GM12872 (cell line): Measurements from ENCODE around the gene POU6F2.

ENCODE experiments used
- TF ChIP-seq, protein P1 (sequence below): IDR thresholded peaks from 3 replicates; pipeline ENCODE4 v1.5.1; 2011; ENCODE audit warnings: low read depth, mild to moderate bottlenecking, low read length, moderate library complexity; ENCODE audit not compliant: insufficient read depth

The POU6F2 gene

DNA sequence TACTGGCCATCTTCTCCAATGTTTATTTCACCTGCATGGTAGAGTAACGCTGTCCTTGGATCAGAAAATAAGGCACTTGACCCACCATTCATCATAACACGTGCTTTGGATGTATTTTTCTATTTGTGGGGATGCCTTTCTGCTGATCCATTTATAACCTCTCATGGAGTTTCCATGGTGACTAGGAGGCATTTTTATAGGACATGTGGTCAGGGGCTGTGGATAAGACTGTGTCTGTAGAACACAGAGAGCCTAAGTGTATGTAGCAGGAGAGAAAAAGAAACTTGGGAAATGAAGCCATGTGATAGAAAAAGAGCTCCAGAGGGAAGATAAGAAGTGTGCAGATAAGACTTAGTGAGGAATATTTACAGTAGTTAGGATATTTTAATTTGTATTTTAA lies 184.2 kb downstream of the POU6F2 start:
- TF ChIP-seq, protein P1, sequence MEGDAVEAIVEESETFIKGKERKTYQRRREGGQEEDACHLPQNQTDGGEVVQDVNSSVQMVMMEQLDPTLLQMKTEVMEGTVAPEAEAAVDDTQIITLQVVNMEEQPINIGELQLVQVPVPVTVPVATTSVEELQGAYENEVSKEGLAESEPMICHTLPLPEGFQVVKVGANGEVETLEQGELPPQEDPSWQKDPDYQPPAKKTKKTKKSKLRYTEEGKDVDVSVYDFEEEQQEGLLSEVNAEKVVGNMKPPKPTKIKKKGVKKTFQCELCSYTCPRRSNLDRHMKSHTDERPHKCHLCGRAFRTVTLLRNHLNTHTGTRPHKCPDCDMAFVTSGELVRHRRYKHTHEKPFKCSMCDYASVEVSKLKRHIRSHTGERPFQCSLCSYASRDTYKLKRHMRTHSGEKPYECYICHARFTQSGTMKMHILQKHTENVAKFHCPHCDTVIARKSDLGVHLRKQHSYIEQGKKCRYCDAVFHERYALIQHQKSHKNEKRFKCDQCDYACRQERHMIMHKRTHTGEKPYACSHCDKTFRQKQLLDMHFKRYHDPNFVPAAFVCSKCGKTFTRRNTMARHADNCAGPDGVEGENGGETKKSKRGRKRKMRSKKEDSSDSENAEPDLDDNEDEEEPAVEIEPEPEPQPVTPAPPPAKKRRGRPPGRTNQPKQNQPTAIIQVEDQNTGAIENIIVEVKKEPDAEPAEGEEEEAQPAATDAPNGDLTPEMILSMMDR: no peak

DNA sequence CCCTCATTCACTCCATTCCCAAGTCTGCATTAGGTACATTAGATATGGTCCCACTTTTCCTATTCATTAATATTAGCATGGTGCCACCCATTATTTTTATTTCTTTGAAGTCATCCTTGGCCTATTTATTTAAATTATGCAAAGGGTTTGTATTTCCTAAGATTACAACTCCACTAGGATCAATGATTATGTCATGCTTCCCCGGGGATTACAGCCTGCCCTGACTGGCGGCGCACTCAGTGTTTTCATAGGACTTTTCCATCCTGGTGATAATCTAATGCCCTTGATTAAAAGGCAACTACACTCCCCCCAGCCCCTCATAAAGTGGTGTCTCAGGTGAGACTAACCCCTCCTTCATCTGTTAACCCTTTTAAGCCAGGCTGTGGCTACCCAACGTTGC lies 187.2 kb downstream of the POU6F2 start:
- TF ChIP-seq, protein P1: no peak

DNA sequence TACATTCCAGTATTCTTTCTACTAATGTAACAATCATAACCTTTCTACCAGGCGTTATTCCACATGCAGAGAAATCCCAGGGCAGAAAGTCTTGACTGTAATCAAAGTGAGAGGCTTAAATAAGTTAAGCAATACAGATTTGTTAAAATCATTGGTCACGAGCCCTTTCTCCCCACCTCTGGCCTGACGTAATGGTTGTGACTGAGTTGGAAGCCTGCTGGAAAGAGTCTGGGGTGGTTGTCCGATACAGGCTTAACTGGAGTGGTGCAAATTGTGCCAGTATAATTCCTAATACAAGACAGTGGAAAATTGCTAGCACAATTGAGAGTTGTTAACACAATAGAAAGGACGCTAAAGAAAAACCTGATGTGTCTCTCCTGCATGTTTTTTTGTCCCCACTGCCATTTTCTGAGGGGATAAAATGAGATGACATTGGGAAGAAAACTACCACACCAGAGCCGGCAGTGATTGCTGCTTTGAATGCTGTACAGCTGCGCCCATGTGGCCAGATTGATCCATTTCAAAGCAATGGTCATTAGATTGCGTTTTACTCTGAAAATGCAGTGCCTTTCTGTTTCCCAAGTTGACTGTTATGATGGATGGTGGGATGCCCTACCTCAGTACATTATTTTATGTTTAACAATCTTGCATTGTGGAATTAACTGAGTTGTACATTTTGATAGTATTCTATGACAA lies 190.8 kb downstream of the POU6F2 start:
- TF ChIP-seq, protein P1: no peak

DNA sequence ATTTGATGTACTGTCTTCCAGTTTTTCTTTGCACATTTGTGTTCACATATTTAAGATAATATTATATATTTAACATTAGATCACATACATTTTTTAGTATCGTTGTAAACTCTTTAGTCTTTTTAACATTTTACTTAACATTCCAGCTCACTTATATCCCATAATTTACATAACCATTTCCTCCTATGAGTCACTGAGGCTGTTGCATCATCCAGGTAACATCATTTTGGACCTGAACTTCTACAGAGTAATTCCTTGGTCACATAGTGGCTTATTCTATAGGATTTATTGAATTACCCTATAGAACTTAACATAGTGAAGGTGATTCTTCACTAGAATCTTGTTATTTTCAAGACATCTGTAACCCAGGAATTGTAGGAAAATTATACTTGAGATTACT lies 194.4 kb downstream of the POU6F2 start:
- TF ChIP-seq, protein P1: no peak

DNA sequence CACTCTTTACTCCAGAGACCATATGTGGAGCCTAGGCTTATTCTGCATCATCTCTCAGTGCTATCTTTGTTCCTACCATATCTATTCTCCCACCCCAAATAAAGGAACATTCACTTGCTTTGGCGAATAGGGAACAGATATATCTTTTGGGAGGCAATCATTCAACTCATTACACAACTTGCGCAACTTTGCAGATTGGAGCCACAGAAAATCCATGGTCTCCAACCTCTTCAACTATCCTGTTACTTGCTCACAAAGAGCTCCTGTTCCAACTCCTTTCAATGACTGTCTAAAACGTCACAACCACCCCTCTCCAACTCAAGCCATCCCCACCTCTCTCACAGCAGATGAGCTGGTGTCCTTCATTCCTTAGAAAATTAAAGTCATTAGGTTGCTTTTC lies 203.7 kb downstream of the POU6F2 start:
- TF ChIP-seq, protein P1: no peak

DNA sequence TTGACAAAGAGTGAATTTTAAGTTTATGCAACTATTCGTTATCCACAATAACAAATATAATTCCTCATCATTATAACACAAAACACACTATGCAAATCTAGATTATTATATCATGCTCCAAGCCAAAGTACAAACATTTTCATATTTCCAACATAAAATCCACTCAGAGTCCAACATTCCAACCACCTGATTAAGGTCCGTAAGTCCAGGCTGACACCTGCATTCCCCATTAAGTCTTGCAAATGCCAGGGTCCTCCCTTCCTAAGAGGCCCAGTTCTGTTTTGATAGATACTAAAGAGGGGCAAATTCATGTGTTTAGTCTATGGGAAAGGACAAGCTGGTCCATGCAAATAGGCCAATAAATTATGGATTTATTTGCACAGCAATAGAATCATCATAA lies 206.1 kb downstream of the POU6F2 start:
- TF ChIP-seq, protein P1: no peak

DNA sequence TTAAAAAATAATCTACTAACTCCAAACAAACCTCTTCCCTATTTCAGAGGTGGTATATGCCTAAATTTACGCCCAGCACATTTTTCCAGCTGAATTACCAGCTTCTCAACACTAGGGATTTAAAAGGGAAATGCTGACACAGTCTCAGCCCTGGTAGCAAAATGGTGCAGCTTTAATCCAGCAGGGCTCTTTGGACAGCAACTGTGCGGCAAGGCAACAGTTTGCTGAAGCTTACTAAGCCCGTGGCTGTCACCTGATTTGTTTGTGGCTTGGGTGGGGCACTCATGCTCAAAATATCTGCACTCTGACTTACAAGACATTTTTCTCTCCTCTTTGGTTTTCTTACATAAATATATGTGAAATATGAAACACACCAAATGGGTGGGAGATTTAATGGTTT lies 206.7 kb downstream of the POU6F2 start:
- TF ChIP-seq, protein P1: no peak
